Measurements from ENCODE around the gene MEIOC.
"Not testable (repeated sequence)": the region's sequence is repeated elsewhere in the genome, so short reads cannot be mapped to it uniquely, and the experiment has no call there.

The MEIOC gene

GRCh38 chr17:44648963-44649362, 7.3 kb upstream of the MEIOC start:
- no peak for DNase-seq

- no peak for DNase-seq
These were observed 5.0 kb upstream of the MEIOC start for GRCh38 chr17:44651228-44651627.

- no peak for DNase-seq
These were observed 3.5 kb upstream of the MEIOC start for GRCh38 chr17:44652727-44653126.

GRCh38 chr17:44653384-44653783, 2.9 kb upstream of the MEIOC start:
- no peak for DNase-seq

GRCh38 chr17:44653954-44654353, 2.3 kb upstream of the MEIOC start:
- no peak for DNase-seq

GRCh38 chr17:44661835-44662234, 5.6 kb downstream of the MEIOC start:
- DNase-seq, result no peak

- no peak for DNase-seq
These were observed 6.8 kb downstream of the MEIOC start for GRCh38 chr17:44663095-44663494.

- DNase-seq, result no peak
These were observed 8.6 kb downstream of the MEIOC start for GRCh38 chr17:44664867-44665266.

GRCh38 chr17:44666006-44666405, 9.7 kb downstream of the MEIOC start:
- DNase-seq, result no peak

GRCh38 chr17:44672479-44673093, 16.3 kb downstream of the MEIOC start:
- DNase-seq, result no peak

GRCh38 chr17:44673893-44674292, 17.6 kb downstream of the MEIOC start:
- DNase-seq, result no peak

GRCh38 chr17:44677136-44677535, 20.9 kb downstream of the MEIOC start:
- DNase-seq, result no peak

GRCh38 chr17:44683303-44683702, 27.0 kb downstream of the MEIOC start:
- not testable (repeated sequence) for DNase-seq

GRCh38 chr17:44687756-44688155, 31.5 kb downstream of the MEIOC start:
- DNase-seq, result no peak

- DNase-seq, result no peak
These were observed 31.9 kb downstream of the MEIOC start for GRCh38 chr17:44688200-44688599.

- no peak for DNase-seq
These were observed 32.6 kb downstream of the MEIOC start for GRCh38 chr17:44688675-44689476.

GRCh38 chr17:44689477-44690217, 33.4 kb downstream of the MEIOC start, which contains the start of gene CCDC43:
TSS of gene CCDC43 (minus strand) at chr17:44689776. CDS start at chr17:44689753, 23 bp downstream.
- DNase-seq, result peak; percentile 76 to 82

- DNase-seq, result not testable (repeated sequence)
These were observed 34.6 kb downstream of the MEIOC start for GRCh38 chr17:44690746-44691306.

GRCh38 chr17:44693609-44694008, 37.3 kb downstream of the MEIOC start:
- DNase-seq, result no peak

- not testable (repeated sequence) for DNase-seq
These were observed 44.0 kb downstream of the MEIOC start for GRCh38 chr17:44700288-44700687.

GRCh38 chr17:44707755-44708400, 51.6 kb downstream of the MEIOC start:
- no peak for DNase-seq

GRCh38 chr17:44708401-44709263, 52.4 kb downstream of the MEIOC start, which contains the start of gene DBF4B:
TSS of gene DBF4B (plus strand) at chr17:44708665. CDS start at chr17:44708821, 156 bp downstream.
- DNase-seq, result peak; percentile 72 to 73
